ENCODE data around the gene ZSWIM4.

Gene ZSWIM4

GRCh38 chr19:13859361-13859880 lies 64.2 kb downstream of the ZSWIM4 start:
- no peak overlapping the region for H3K4me3 ChIP-seq (ENCODE audit: low read depth in 1 of 5, low read length in 5 of 5)
- no peak overlapping the region for H3K27ac ChIP-seq (ENCODE audit: low read depth, low read length)
- H3K9ac ChIP-seq (ENCODE audit: low read length in 5 of 5): no peak overlapping the region
- peaks cover 0 to 4% (median 0%) of the 10 kb centered on the region in 5 donors for H3K27me3 ChIP-seq (ENCODE audit: control insufficient read depth in 5 of 5, insufficient read depth in 4 of 5, low read length in 5 of 5)
- no peaks in the 10 kb centered on the region for H3K36me3 ChIP-seq (ENCODE audit: control insufficient read depth in 5 of 5, insufficient read depth in 5 of 5, low read length in 5 of 5)
- peaks cover 9 to 21% (median 14%) of the 10 kb centered on the region in 5 donors for H3K4me1 ChIP-seq (ENCODE audit: control insufficient read depth in 5 of 5, insufficient read depth in 5 of 5, low read length in 5 of 5)
- no peaks in the 10 kb centered on the region for H3K9me3 ChIP-seq (ENCODE audit: control insufficient read depth in 5 of 5, low read length in 5 of 5)

GRCh38 chr19:13860679-13861391 lies 65.6 kb downstream of the ZSWIM4 start:
- no peaks in the 10 kb centered on the region for H3K36me3 ChIP-seq (ENCODE audit: control insufficient read depth in 5 of 5, insufficient read depth in 5 of 5, low read length in 5 of 5)
- peak overlapping the region in 4 of 5 donors; percentile 62 to 72 (median 66) for H3K4me3 ChIP-seq (ENCODE audit: low read depth in 1 of 5, low read length in 5 of 5)
- peaks cover 0 to 4% (median 0%) of the 10 kb centered on the region in 5 donors for H3K27me3 ChIP-seq (ENCODE audit: control insufficient read depth in 5 of 5, insufficient read depth in 4 of 5, low read length in 5 of 5)
- H3K27ac ChIP-seq (ENCODE audit: low read depth, low read length): peak overlapping the region; percentile 97
- H3K9ac ChIP-seq (ENCODE audit: low read length in 5 of 5): peak overlapping the region in 4 of 5 donors; percentile 71 to 100 (median 78)
- H3K9me3 ChIP-seq (ENCODE audit: control insufficient read depth in 5 of 5, low read length in 5 of 5): no peaks in the 10 kb centered on the region
- peaks cover 9 to 26% (median 18%) of the 10 kb centered on the region in 5 donors for H3K4me1 ChIP-seq (ENCODE audit: control insufficient read depth in 5 of 5, insufficient read depth in 5 of 5, low read length in 5 of 5)

GRCh38 chr19:13861392-13861713 lies 66.1 kb downstream of the ZSWIM4 start:
- H3K4me1 ChIP-seq (ENCODE audit: control insufficient read depth in 5 of 5, insufficient read depth in 5 of 5, low read length in 5 of 5): peaks cover 9 to 30% (median 23%) of the 10 kb centered on the region in 5 donors
- H3K9ac ChIP-seq (ENCODE audit: low read length in 5 of 5): peak overlapping the region; percentile 71 to 100 (median 81)
- no peaks in the 10 kb centered on the region for H3K36me3 ChIP-seq (ENCODE audit: control insufficient read depth in 5 of 5, insufficient read depth in 5 of 5, low read length in 5 of 5)
- H3K27ac ChIP-seq (ENCODE audit: low read depth, low read length): peak overlapping the region; percentile 97
- H3K9me3 ChIP-seq (ENCODE audit: control insufficient read depth in 5 of 5, low read length in 5 of 5): no peaks in the 10 kb centered on the region
- peak overlapping the region; percentile 44 to 72 (median 64) for H3K4me3 ChIP-seq (ENCODE audit: low read depth in 1 of 5, low read length in 5 of 5)
- H3K27me3 ChIP-seq (ENCODE audit: control insufficient read depth in 5 of 5, insufficient read depth in 4 of 5, low read length in 5 of 5): peaks cover 0 to 4% (median 0%) of the 10 kb centered on the region in 5 donors

GRCh38 chr19:13861714-13862531 lies 66.7 kb downstream of the ZSWIM4 start:
- Histone ChIP-seq H3K36me3 (ENCODE audit: control insufficient read depth in 5 of 5, insufficient read depth in 5 of 5, low read length in 5 of 5) (no peaks in the 10 kb centered on the region), H3K4me3 (ENCODE audit: low read depth in 1 of 5, low read length in 5 of 5) (peak overlapping the region; percentile 62 to 77 (median 69)), H3K9me3 (ENCODE audit: control insufficient read depth in 5 of 5, low read length in 5 of 5) (no peaks in the 10 kb centered on the region), H3K27ac (ENCODE audit: low read depth, low read length) (peak overlapping the region; percentile 97), H3K4me1 (ENCODE audit: control insufficient read depth in 5 of 5, insufficient read depth in 5 of 5, low read length in 5 of 5) (peaks cover 9 to 32% (median 25%) of the 10 kb centered on the region in 5 donors), H3K9ac (ENCODE audit: low read length in 5 of 5) (peak overlapping the region; percentile 71 to 100 (median 81)), H3K27me3 (ENCODE audit: control insufficient read depth in 5 of 5, insufficient read depth in 4 of 5, low read length in 5 of 5) (peaks cover 0 to 4% (median 0%) of the 10 kb centered on the region in 5 donors)

- Histone ChIP-seq H3K9ac (ENCODE audit: low read length in 5 of 5) (no peak overlapping the region), H3K9me3 (ENCODE audit: control insufficient read depth in 5 of 5, low read length in 5 of 5) (no peaks in the 10 kb centered on the region), H3K36me3 (ENCODE audit: control insufficient read depth in 5 of 5, insufficient read depth in 5 of 5, low read length in 5 of 5) (no peaks in the 10 kb centered on the region), H3K4me1 (ENCODE audit: control insufficient read depth in 5 of 5, insufficient read depth in 5 of 5, low read length in 5 of 5) (peaks cover 9 to 32% (median 25%) of the 10 kb centered on the region in 5 donors), H3K4me3 (ENCODE audit: low read depth in 1 of 5, low read length in 5 of 5) (no peak overlapping the region), H3K27me3 (ENCODE audit: control insufficient read depth in 5 of 5, insufficient read depth in 4 of 5, low read length in 5 of 5) (peaks cover 0 to 4% (median 0%) of the 10 kb centered on the region in 5 donors), H3K27ac (ENCODE audit: low read depth, low read length) (no peak overlapping the region)
Measured at GRCh38 chr19:13864046-13864666, 68.9 kb downstream of the ZSWIM4 start.

GRCh38 chr19:13864667-13865570 lies 69.7 kb downstream of the ZSWIM4 start:
- peaks cover 9 to 32% (median 25%) of the 10 kb centered on the region in 5 donors for H3K4me1 ChIP-seq (ENCODE audit: control insufficient read depth in 5 of 5, insufficient read depth in 5 of 5, low read length in 5 of 5)
- H3K27me3 ChIP-seq (ENCODE audit: control insufficient read depth in 5 of 5, insufficient read depth in 4 of 5, low read length in 5 of 5): peaks cover 0 to 4% (median 0%) of the 10 kb centered on the region in 5 donors
- no peak overlapping the region for H3K27ac ChIP-seq (ENCODE audit: low read depth, low read length)
- peak overlapping the region in 3 of 5 donors; percentile 62 to 69 (median 67) for H3K4me3 ChIP-seq (ENCODE audit: low read depth in 1 of 5, low read length in 5 of 5)
- no peak overlapping the region for H3K9ac ChIP-seq (ENCODE audit: low read length in 5 of 5)
- H3K9me3 ChIP-seq (ENCODE audit: control insufficient read depth in 5 of 5, low read length in 5 of 5): no peaks in the 10 kb centered on the region
- H3K36me3 ChIP-seq (ENCODE audit: control insufficient read depth in 5 of 5, insufficient read depth in 5 of 5, low read length in 5 of 5): no peaks in the 10 kb centered on the region

GRCh38 chr19:13865571-13866462 lies 70.6 kb downstream of the ZSWIM4 start:
- Histone ChIP-seq H3K36me3 (ENCODE audit: control insufficient read depth in 5 of 5, insufficient read depth in 5 of 5, low read length in 5 of 5) (no peaks in the 10 kb centered on the region), H3K9ac (ENCODE audit: low read length in 5 of 5) (peak overlapping the region in 4 of 5 donors; percentile 46 to 79 (median 62)), H3K27me3 (ENCODE audit: control insufficient read depth in 5 of 5, insufficient read depth in 4 of 5, low read length in 5 of 5) (peaks cover 0 to 4% (median 0%) of the 10 kb centered on the region in 5 donors), H3K4me1 (ENCODE audit: control insufficient read depth in 5 of 5, insufficient read depth in 5 of 5, low read length in 5 of 5) (peaks cover 9 to 31% (median 25%) of the 10 kb centered on the region in 5 donors), H3K9me3 (ENCODE audit: control insufficient read depth in 5 of 5, low read length in 5 of 5) (no peaks in the 10 kb centered on the region), H3K27ac (ENCODE audit: low read depth, low read length) (no peak overlapping the region), H3K4me3 (ENCODE audit: low read depth in 1 of 5, low read length in 5 of 5) (peak overlapping the region; percentile 51 to 69 (median 67))

GRCh38 chr19:13866463-13867046 lies 71.3 kb downstream of the ZSWIM4 start:
- no peaks in the 10 kb centered on the region for H3K36me3 ChIP-seq (ENCODE audit: control insufficient read depth in 5 of 5, insufficient read depth in 5 of 5, low read length in 5 of 5)
- no peak overlapping the region for H3K27ac ChIP-seq (ENCODE audit: low read depth, low read length)
- H3K27me3 ChIP-seq (ENCODE audit: control insufficient read depth in 5 of 5, insufficient read depth in 4 of 5, low read length in 5 of 5): peaks cover 0 to 4% (median 0%) of the 10 kb centered on the region in 5 donors
- H3K9me3 ChIP-seq (ENCODE audit: control insufficient read depth in 5 of 5, low read length in 5 of 5): no peaks in the 10 kb centered on the region
- H3K4me3 ChIP-seq (ENCODE audit: low read depth in 1 of 5, low read length in 5 of 5): peak overlapping the region; percentile 51 to 69 (median 67)
- peak overlapping the region in 3 of 5 donors; percentile 46 to 79 (median 70) for H3K9ac ChIP-seq (ENCODE audit: low read length in 5 of 5)
- H3K4me1 ChIP-seq (ENCODE audit: control insufficient read depth in 5 of 5, insufficient read depth in 5 of 5, low read length in 5 of 5): peaks cover 5 to 24% (median 17%) of the 10 kb centered on the region in 5 donors

Measured in subcutaneous abdominal adipose tissue (tissue), 5 donors.